ENCODE results near the gene PEPD.

The PEPD gene

GRCh38 chr19:33472691-33473652 lies 48.6 kb downstream of the PEPD start:
- DNase-seq (ENCODE audit: low read depth): peak; percentile 99

DNA sequence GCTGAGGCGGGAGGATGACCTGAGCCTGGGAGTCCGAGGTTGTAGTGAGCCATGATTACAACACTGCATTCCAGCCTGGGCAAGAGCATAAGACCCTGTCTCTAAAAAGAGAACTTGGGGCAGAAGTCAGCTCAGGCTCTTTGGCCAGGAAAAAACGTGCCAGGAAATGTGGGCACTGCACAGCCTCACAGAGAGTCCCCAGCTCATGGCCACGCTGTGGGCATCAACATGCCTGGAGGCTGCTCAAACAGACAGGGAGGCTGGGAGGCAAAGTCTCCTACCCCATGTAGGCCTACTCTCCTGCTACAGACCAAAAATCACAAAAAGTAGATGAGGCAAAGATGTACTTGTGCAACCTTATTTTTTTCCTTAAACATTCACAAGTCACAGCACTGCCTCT lies 49.4 kb downstream of the PEPD start:
- no peak for DNase-seq (ENCODE audit: low read depth)

DNA sequence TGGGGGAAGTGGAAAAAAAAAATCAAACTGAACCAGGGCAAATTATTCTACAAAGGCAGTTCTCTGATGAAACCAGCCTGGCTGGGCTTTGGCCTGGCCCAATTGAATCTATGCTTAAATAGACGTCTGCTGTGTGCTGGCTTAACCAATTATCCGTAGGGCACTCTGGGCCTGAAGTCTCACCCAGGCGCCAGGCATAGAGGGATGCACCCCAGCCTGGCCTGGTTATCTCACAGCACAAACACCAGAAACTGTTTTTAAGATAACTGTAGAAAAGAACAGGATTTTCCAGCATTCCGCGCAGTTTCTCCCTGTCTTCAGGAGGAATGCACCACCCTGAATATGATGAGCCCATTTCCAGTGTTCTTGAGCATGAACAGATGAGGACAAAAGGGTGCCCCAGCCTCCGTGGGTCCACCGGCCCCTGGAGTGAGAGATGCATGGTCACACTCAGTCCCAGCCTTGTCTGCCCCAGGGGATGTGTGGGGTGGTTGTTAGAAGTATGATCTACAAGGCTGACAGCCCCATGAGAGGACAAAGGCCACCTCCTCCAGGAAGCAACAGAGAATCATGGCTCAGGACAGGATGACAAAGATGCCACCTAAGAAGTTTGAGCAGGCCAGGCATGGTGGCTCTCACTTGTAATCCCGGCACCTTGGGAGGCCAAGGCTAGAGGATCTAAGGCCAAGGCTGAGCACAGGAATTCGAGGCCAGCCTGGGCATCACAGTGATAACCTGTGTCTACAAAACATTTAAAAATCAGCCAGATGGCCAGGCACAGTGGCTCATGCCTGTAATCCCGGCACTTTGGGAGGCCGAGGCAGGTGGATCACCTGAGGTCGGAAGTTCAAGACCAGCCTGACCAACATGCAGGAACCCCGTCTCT lies 50.2 kb downstream of the PEPD start:
- no peak for DNase-seq (ENCODE audit: low read depth)

GRCh38 chr19:33470686-33471085 lies 50.9 kb downstream of the PEPD start:
- no peak for DNase-seq (ENCODE audit: low read depth)

DNA sequence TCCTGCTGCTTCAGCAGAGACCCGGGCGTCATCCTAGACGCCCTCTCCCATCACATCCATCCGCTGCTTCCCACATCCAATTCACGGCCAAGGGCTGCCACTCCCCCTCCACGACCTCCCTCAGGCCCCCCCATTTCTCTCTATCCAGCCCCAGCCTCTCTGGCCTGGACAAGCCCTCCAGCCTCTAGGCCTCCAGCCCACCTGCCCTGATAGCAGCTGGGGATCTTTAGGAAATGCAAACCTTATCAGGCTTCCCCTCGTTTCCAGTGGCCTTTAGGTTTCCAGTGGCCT lies 51.6 kb downstream of the PEPD start:
- no peak for DNase-seq (ENCODE audit: low read depth)

GRCh38 chr19:33469171-33470039 lies 52.2 kb downstream of the PEPD start:
- no peak for DNase-seq (ENCODE audit: low read depth)

GRCh38 chr19:33468361-33469170 lies 53.0 kb downstream of the PEPD start:
- no peak for DNase-seq (ENCODE audit: low read depth)

DNA sequence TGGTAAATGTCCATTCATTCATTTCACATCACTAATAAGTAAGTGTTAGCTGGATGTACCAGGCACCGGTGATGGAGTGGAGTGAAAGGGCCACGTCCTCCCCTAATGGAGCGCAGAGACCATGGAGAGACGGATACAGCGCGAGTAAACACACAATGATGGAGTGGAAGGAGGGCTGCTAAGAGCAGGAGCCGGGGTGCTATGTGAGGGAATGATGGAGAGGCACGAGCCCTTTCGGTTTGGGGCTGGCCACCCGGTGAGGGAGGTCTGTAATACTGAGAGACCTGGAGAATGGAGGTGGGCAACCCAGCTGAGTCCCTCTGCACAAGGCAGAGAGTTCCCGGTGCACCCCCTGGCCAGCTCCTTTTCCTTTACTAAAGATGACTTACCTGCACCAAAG lies 53.7 kb downstream of the PEPD start:
- no peak for DNase-seq (ENCODE audit: low read depth)

DNA sequence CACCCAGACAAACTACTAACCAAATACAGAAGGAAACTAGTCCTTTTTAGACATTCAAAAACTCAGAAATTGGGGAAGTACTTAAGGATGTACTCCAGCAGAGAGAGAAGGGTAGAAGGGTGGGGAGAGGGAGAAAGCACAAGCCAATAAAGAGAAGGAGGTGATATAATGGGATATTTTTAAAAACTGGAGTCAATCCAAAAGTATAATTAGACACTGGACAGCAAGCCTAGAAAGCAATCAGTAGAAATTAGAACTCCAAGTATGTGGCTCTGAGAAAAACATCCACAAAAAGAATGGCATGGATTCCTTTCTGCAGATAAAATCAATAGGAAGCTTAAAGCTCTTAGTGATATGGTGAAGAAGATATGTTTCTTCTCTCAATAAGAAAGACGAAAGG lies 55.8 kb downstream of the PEPD start:
- DNase-seq (ENCODE audit: low read depth): no peak

DNA sequence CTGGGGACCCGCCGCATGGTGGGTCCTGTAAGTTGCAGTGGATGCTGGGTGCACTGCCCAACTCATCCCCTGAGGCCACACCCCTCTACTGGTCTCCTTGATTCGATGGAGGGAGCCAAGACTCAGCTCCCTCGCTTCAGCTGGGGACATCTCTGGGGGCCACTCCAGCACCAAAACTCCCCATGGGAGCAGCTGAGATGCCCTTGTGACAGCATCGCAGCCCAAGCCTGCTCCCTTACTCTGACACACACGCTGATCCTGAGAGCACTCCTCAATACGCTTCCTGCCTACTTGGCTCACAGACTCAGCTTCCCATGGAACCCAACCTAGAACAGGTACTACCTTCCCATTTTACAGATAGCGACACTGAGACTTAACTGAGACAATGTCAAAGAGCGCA lies 56.2 kb downstream of the PEPD start:
- DNase-seq (ENCODE audit: low read depth): no peak

GRCh38 chr19:33464733-33465115 lies 56.9 kb downstream of the PEPD start:
- DNase-seq (ENCODE audit: low read depth): no peak

DNA sequence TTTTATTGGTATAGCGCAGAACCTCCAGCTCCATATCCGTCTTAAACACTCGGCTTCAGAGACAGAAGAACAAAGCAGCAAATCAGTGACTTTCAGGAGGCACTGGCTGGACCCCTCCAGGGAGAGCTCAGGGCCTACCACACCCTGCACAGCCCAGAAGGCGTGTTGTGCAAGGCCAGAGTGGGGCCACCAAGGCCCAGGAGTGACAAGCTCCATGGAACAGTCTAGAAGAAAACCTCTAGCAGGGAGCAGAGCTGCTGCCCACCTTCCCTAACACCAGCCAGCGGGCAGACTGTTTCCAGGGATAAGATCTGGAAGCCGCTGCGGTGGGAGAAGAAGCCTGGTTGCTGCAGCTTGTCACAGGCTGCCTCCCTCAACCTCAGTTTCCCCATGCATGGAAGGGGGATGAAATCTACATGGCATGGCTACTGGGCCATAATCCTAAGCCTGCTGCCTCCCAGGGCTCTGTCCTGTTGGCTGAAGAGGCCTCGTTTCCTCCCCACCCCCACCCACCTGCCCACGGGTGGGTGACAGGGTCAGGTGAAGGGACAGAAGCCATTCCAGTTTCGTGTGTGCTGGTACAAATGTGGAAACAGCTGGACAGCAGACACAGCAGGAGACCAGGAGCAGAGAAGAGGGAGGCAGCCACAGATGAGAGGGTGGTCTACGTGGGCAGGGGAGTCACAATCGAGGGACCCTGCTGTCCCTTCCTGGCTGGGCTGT lies 57.4 kb downstream of the PEPD start:
- DNase-seq (ENCODE audit: low read depth): no peak

DNA sequence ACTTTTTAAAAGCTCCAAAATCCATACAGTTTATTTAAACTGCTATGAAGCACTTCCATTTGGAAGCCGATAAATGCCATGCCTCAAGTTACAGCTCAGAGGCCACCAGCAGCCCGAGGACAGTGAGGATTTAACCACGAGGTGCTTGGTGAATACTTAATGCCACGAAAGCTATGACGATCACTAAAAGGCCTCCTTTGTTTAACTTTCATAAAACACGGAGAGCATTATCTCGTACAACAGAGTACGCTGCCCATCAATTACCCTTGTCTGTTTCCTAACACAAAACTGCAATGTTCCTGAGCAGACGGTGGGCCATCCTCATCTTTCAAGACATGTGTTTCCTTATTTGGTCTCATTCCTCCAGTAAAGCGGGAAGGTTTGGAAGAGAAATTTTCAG lies 58.4 kb downstream of the PEPD start:
- no peak for DNase-seq (ENCODE audit: low read depth)

- DNase-seq (ENCODE audit: low read depth): no peak
Measured at GRCh38 chr19:33462112-33462791, 59.3 kb downstream of the PEPD start.

DNA sequence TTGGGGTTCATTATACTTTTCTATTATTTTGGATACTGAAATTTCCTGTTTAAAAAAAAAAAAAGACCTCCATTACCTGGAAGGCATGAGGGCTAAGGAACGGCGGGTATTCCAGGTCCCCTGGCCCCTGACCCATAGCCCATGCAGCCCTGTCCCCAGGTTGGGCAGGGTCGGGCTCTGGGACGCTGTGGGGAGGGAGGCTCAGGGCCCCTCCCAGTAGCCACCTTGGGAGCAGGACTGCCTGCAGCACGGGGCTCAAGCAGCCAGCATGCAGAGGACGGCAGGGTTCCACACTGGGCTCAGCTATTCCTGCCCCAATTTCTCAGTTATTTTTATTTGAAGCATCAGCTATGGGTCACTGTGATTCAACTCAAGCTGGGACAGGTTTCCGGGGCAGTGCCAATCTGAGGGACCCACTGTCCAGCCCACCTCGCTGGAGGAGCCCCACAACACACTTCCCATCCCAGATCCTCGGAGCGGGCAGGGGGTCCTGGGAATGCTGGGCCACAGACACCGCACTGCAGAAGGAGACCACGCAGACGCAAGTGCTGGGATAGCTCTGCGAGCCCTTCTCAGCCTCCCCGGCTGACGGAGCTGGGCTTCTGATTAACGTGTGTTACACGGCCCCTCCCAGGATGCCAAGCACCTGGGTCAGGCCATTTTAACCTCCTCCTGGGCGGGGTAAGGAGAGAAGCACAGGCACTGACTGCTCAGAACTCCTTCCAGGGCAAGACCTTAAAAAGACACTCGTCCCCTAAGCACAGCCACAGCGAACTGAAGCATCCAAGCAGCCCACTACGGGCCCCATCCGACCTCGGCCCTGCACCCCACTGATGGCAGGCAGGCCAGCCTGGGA lies 60.1 kb downstream of the PEPD start:
- DNase-seq (ENCODE audit: low read depth): no peak

DNA sequence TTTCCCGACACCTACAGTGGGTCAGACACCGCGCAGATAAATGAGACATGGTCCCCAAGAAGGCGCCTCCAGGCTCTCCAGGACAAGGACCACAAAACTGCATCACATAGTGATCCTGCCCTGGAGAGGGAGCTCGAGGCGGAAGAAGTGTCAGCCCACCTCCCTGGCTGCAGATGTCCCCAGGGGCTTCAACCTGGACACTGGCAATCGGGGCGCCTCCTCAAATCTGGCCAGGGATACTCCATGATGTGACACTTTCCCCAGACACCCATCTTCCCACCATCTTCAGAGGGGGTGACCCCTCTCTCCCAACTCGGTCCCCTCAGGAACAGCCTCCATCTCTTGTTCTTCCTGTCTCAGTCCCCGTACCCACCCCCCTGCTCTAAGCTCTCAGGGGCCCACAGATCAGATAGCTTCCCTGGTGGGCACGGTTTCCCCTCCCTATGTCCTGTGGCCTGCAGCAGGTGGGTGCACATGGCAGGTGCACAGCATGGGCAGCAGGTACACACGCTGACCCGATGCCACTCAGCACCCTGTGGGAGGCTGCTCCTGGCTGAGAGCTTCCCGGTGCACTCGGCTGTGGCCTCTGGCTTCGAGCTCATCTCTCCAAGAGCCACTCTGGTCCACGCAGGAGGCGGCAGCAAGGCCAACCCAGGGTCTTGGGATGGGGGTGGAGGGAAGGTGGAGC lies 61.2 kb downstream of the PEPD start:
- DNase-seq (ENCODE audit: low read depth): no peak

DNA sequence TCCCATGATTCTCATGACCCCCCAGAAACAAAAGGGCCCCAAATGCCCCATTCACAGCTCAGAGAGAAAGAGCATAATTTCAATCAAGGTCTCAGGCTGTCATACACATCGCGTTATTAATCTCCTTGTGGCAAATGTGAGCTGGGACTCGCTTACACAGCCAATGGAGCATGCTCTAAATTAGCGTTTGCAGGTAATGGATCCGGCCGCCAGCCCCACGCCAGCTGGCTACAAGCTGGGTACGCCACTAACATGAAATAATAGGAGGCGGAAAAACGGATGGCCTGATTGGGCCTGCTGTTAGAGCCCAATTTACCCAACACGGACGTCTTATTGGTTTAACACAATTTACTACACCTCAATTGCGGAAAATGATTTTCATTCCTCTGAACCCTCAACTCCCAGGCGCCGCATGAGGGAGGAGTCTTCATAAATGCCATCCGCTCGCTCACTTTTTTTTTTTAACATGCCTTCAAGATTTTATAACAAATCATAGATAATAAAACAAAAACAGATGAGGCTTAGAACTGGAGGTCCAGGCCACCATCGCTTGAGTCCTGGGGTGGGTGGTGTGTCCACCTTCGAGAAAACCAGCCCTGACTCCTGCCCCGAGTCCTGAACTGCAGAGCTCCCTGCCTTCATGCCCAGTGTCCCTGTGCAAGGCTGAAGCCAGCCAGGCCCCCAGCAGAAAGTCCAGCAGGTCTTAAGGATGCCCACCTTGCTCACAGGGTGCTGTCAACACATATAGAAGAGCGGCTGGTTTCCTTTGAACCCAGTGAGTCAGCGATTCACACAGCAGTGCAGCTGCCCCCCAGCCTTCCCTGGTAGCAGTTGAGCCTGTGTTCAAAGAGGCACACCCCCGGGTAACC lies 62.1 kb downstream of the PEPD start:
- DNase-seq (ENCODE audit: low read depth): no peak

DNA sequence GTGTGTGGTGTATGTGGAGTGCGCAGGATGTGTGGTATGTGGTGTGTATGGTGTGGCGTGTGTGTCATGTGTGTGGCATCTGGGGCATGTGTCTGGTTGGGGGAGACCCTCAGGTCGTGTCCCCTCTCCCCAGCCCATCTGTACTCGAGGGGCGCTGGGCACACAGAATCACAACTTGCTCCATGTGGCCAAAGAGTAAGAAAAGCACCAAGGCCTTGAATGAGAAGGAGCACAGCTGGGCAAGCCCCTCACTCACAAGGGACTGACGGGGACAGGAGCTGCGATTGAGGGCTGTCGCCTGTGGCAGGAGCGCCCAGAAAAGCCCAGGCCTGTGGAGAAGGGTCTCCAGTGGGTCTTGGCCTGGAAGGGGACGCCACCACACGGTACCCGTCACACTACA lies 62.8 kb downstream of the PEPD start:
- DNase-seq (ENCODE audit: low read depth): no peak
